CMK (cell line): ENCODE data around the gene FAM107B.

Experiments
- DNase-seq: peaks from one replicate; pipeline ENCODE4 v3.0.0-alpha.2; 2010; ENCODE audit warnings: low read depth

Gene FAM107B

GRCh38 chr10:14776546-14776945 is 1.8 kb upstream of the FAM107B start:
- DNase-seq: no peak

GRCh38 chr10:14775656-14776055 is 959 bp upstream of the FAM107B start:
- no peak for DNase-seq

- no peak for DNase-seq
Measured at GRCh38 chr10:14774214-14774580, 500 bp downstream of the FAM107B start.

- no peak for DNase-seq
Measured at GRCh38 chr10:14773551-14774213, 1.0 kb downstream of the FAM107B start.

- no peak for DNase-seq
Measured at GRCh38 chr10:14772399-14772798, 2.3 kb downstream of the FAM107B start.

- no peak for DNase-seq
Measured at GRCh38 chr10:14770927-14771326, 3.8 kb downstream of the FAM107B start.

GRCh38 chr10:14761372-14761771 is 13.3 kb downstream of the FAM107B start:
- no peak for DNase-seq

GRCh38 chr10:14758994-14759664 is 15.6 kb downstream of the FAM107B start:
- no peak for DNase-seq

GRCh38 chr10:14758451-14758850 is 16.2 kb downstream of the FAM107B start:
- DNase-seq: no peak

- no peak for DNase-seq
Measured at GRCh38 chr10:14757986-14758385, 16.7 kb downstream of the FAM107B start.

GRCh38 chr10:14757394-14757793 is 17.3 kb downstream of the FAM107B start:
- no peak for DNase-seq

GRCh38 chr10:14753441-14753840 is 21.3 kb downstream of the FAM107B start:
- DNase-seq: no peak

GRCh38 chr10:14751921-14752320 is 22.8 kb downstream of the FAM107B start:
- DNase-seq: no peak

GRCh38 chr10:14751014-14751896 is 23.4 kb downstream of the FAM107B start:
- DNase-seq: no peak

- DNase-seq: no peak
Measured at GRCh38 chr10:14749070-14749809, 25.5 kb downstream of the FAM107B start.

GRCh38 chr10:14748441-14748840 is 26.3 kb downstream of the FAM107B start:
- no peak for DNase-seq

- peak; percentile 18 for DNase-seq
Measured at GRCh38 chr10:14742815-14743214, 31.9 kb downstream of the FAM107B start.

GRCh38 chr10:14742382-14742781 is 32.3 kb downstream of the FAM107B start:
- no peak for DNase-seq

- DNase-seq: no peak
Measured at GRCh38 chr10:14740684-14741247, 33.9 kb downstream of the FAM107B start.

- DNase-seq: no peak
Measured at GRCh38 chr10:14737808-14738545, 36.7 kb downstream of the FAM107B start.

GRCh38 chr10:14736600-14737081 is 38.1 kb downstream of the FAM107B start:
- DNase-seq: no peak
